Stomach (tissue), 4 donors: Measurements from ENCODE around the gene EPHA6.

Source experiments
- EP300 ChIP-seq: sonication (generic); formaldehyde crosslinking; IDR thresholded peaks from one replicate; pipeline ENCODE4 v1.6.1; 2017; ENCODE audit warnings: antibody characterized with exemption
- POLR2A ChIP-seq, 4 donors: fragments of 450-650 bp; IDR thresholded peaks; one replicate each; pipeline ENCODE4 v1.6.1; 2016; ENCODE audit warnings: antibody characterized with exemption in 4 of 4, control low read depth in 2 of 4, mild to moderate bottlenecking in 1 of 4, moderate library complexity in 1 of 4
- POLR2AphosphoS5 ChIP-seq, 3 donors: sonication (generic); formaldehyde crosslinking; IDR thresholded peaks; one replicate each; pipeline ENCODE4 v1.6.1; 2016; ENCODE audit warnings: antibody characterized with exemption in 3 of 3
- TF ChIP-seq, protein P1 (sequence below), 7 experiments: fragments of 450-650 bp in 4 of 7; fragments of 200-600 bp in 3 of 7; sonication (generic) in 3 of 7; IDR thresholded peaks; one replicate each; pipeline ENCODE4 v1.5.1; 2016 to 2019; ENCODE audit warnings: antibody characterized with exemption in 7 of 7, control low read depth in 2 of 7, mild to moderate bottlenecking in 1 of 7

DNA sequence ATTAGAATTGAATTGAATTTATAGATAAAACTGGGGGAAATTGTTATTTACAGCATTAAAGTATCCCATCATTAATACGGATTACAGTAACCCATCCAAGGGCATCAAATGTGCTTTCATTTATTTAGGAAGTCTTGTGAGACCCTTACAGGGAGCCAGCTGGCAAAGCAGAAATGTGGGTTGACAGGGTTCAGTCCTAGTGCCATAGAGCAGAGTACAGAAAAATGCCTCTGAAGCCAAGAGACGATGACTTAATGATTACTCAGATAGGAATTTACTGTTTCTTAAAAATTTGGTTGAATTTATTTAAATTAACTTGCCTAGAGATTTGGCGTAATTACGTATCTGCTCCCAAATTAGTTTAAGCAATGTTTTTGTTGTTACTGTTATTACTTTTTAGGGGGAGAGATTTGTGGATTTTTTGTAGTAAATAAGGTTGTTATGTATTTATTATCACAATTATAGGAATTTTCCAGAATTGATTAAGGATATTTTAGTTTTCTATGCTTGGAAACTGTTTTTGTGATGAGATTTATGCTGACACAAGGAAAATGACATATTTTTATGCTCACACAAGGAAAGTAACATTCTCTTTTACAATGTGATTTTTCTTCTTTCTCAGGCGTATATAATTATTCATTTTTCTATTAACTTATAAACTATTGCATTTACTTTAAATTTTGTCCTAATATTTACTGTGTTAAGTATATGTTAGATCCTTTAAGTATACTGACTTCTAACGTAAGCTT, 152.0 kb downstream of the EPHA6 start:
- no peak for TF ChIP-seq EP300
- TF ChIP-seq, protein P1, sequence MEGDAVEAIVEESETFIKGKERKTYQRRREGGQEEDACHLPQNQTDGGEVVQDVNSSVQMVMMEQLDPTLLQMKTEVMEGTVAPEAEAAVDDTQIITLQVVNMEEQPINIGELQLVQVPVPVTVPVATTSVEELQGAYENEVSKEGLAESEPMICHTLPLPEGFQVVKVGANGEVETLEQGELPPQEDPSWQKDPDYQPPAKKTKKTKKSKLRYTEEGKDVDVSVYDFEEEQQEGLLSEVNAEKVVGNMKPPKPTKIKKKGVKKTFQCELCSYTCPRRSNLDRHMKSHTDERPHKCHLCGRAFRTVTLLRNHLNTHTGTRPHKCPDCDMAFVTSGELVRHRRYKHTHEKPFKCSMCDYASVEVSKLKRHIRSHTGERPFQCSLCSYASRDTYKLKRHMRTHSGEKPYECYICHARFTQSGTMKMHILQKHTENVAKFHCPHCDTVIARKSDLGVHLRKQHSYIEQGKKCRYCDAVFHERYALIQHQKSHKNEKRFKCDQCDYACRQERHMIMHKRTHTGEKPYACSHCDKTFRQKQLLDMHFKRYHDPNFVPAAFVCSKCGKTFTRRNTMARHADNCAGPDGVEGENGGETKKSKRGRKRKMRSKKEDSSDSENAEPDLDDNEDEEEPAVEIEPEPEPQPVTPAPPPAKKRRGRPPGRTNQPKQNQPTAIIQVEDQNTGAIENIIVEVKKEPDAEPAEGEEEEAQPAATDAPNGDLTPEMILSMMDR (IDR thresholded peaks at IDR 0.05) = no peak
- TF ChIP-seq POLR2A (IDR thresholded peaks at IDR 0.05) = no peak
- TF ChIP-seq POLR2AphosphoS5 (IDR thresholded peaks at IDR 0.05) = no peak
